Astrocyte (in vitro differentiated cells and primary cell): Measurements from ENCODE around the gene ACSF2. TPM values are rescaled to one million over a fixed set of nuclear protein-coding genes. Genes with fewer than 3 reads are reported as not detected.
A peak's percentile ranks its signal among the peaks of the same experiment; 100 is the strongest.
"Not testable (repeated sequence)": the region's sequence is repeated elsewhere in the genome, so short reads cannot be mapped to it uniquely, and the experiment has no call there.

Experiments used
- DNase-seq: peaks from one replicate; pipeline ENCODE4 v3.0.0-alpha.2; 2010; ENCODE audit warnings: low read depth
- FAIRE-seq: peaks from 2 replicates; lab custom pipeline; 2011; peaks lifted over from hg19 to GRCh38; lab: Jason Lieb, UNC
- H2AFZ ChIP-seq: 2 replicates; pipeline ENCODE4 v1.6.0; 2012; ENCODE audit warnings: low read depth, low read length, inconsistent platforms
- H3K27ac ChIP-seq: 2 replicates; pipeline ENCODE4 v1.5.1; 2011; ENCODE audit warnings: low read depth, low read length, inconsistent platforms
- H3K27me3 ChIP-seq: 2 replicates; pipeline ENCODE4 v1.6.0; 2011; ENCODE audit warnings: low read length, inconsistent platforms; ENCODE audit not compliant: insufficient read depth
- H3K36me3 ChIP-seq: 2 replicates; pipeline ENCODE4 v1.5.1; 2011; ENCODE audit warnings: low read length, inconsistent platforms; ENCODE audit not compliant: insufficient read depth
- H3K4me1 ChIP-seq: 2 replicates; pipeline ENCODE4 v1.5.1; 2011; ENCODE audit warnings: low read length, inconsistent platforms; ENCODE audit not compliant: insufficient read depth
- H3K4me2 ChIP-seq: 2 replicates; pipeline ENCODE4 v1.6.0; 2012; ENCODE audit warnings: low read length, inconsistent platforms
- H3K4me3 ChIP-seq: 2 replicates; pipeline ENCODE4 v1.5.1; 2011; ENCODE audit warnings: low read depth, mild to moderate bottlenecking, low read length, inconsistent platforms; ENCODE audit not compliant: insufficient read depth
- H3K79me2 ChIP-seq: 2 replicates; pipeline ENCODE4 v1.6.0; 2012; ENCODE audit warnings: mild to moderate bottlenecking, low read length, inconsistent platforms; ENCODE audit not compliant: insufficient read depth
- H3K9ac ChIP-seq: 2 replicates; pipeline ENCODE4 v1.6.0; 2012; ENCODE audit warnings: mild to moderate bottlenecking, low read length, inconsistent platforms
- H3K9me3 ChIP-seq: 2 replicates; pipeline ENCODE4 v1.5.1; 2012; ENCODE audit warnings: low read depth, mild to moderate bottlenecking, low read length, inconsistent platforms; ENCODE audit not compliant: insufficient read depth
- H4K20me1 ChIP-seq: 2 replicates; pipeline ENCODE4 v1.6.0; 2012; ENCODE audit warnings: low read length, inconsistent platforms; ENCODE audit not compliant: insufficient read depth
- H3K27ac Mint-ChIP-seq: one replicate; pipeline ENCODE4 v1.8.0; 2021; ENCODE audit warnings: mild to moderate bottlenecking, mixed read lengths; ENCODE audit not compliant: unreplicated experiment
- H3K27me3 Mint-ChIP-seq: one replicate; pipeline ENCODE4 v1.8.0; 2021; ENCODE audit warnings: low read depth, mixed read lengths; ENCODE audit not compliant: unreplicated experiment
- H3K36me3 Mint-ChIP-seq: one replicate; pipeline ENCODE4 v1.8.0; 2021; ENCODE audit warnings: low read depth, mixed read lengths; ENCODE audit not compliant: unreplicated experiment
- H3K4me1 Mint-ChIP-seq: one replicate; pipeline ENCODE4 v1.8.0; 2021; ENCODE audit warnings: low read depth, mixed read lengths; ENCODE audit not compliant: unreplicated experiment
- H3K4me3 Mint-ChIP-seq: one replicate; pipeline ENCODE4 v1.8.0; 2021; ENCODE audit warnings: mild to moderate bottlenecking, moderate library complexity, mixed read lengths; ENCODE audit not compliant: unreplicated experiment
- H3K9me3 Mint-ChIP-seq: one replicate; pipeline ENCODE4 v1.8.0; 2021; ENCODE audit warnings: mild to moderate bottlenecking, mixed read lengths; ENCODE audit not compliant: unreplicated experiment
- CTCF ChIP-seq: IDR thresholded peaks from 2 replicates; pipeline ENCODE4 v1.5.1; 2011; ENCODE audit warnings: low read depth, mild to moderate bottlenecking, inconsistent platforms, low read length, moderate library complexity; ENCODE audit not compliant: insufficient read depth
- EZH2 ChIP-seq: IDR thresholded peaks from 2 replicates; pipeline ENCODE4 v1.6.1; 2012; ENCODE audit warnings: mild to moderate bottlenecking, low read length, inconsistent platforms; ENCODE audit not compliant: insufficient read depth
- total RNA-seq: library from RNA; stranded (reverse); gene quantifications from 2 replicates; pipeline ENCODE4 v1.2.1, GENCODE V29; 2021

The ACSF2 gene
- total RNA-seq, 1 donor from 2014 or later, result 28.3 TPM

GRCh38 chr17:50426814-50427787, 1.1 kb downstream of the ACSF2 start:
- Histone ChIP-seq H3K4me1 (peaks cover 27% of the 10 kb centered on the region), H4K20me1 (peaks cover 3% of the 10 kb centered on the region), H3K27me3 (no peaks in the 10 kb centered on the region), H3K4me3 (peak overlapping the region; percentile 57), H3K27ac (no peak overlapping the region), H3K9me3 (no peaks in the 10 kb centered on the region), H3K4me2 (peak overlapping the region; percentile 89), H3K9ac (peak overlapping the region; percentile 82), H2AFZ (peak overlapping the region; percentile 35), H3K36me3 (peaks cover 2% of the 10 kb centered on the region), H3K79me2 (no peaks in the 10 kb centered on the region)
- DNase-seq (no peak), FAIRE-seq (no peak)
- no peaks in the 10 kb centered on the region for H3K27me3 Mint-ChIP-seq
- peaks cover 7% of the 10 kb centered on the region for H3K36me3 Mint-ChIP-seq
- peak overlapping the region; percentile 87 for H3K4me3 Mint-ChIP-seq
- H3K4me1 Mint-ChIP-seq, result peaks cover 21% of the 10 kb centered on the region
- no peaks in the 10 kb centered on the region for H3K9me3 Mint-ChIP-seq
- H3K27ac Mint-ChIP-seq, result peak overlapping the region; percentile 47
- TF ChIP-seq CTCF (no peak), EZH2 (no peak)

- H4K20me1 ChIP-seq, H3K27ac Mint-ChIP-seq, H3K27me3 Mint-ChIP-seq, H3K27ac ChIP-seq, H3K9me3 ChIP-seq, H3K4me2 ChIP-seq, H3K36me3 ChIP-seq, H3K36me3 Mint-ChIP-seq, H3K27me3 ChIP-seq, H3K4me3 ChIP-seq, DNase-seq, H3K9me3 Mint-ChIP-seq, H2AFZ ChIP-seq, H3K9ac ChIP-seq, FAIRE-seq, H3K79me2 ChIP-seq: not testable (repeated sequence)
- H3K4me1 ChIP-seq, result peaks cover 27% of the 10 kb centered on the region
- Mint-ChIP-seq H3K4me3 (peak overlapping the region; percentile 72), H3K4me1 (peaks cover 21% of the 10 kb centered on the region)
Measured at GRCh38 chr17:50428126-50428525, 2.1 kb downstream of the ACSF2 start.

- DNase-seq, result no peak
- no peak overlapping the region for H3K27ac Mint-ChIP-seq
Measured at GRCh38 chr17:50428831-50429424, 2.9 kb downstream of the ACSF2 start.

More at GRCh38 chr17:50428831-50429424, 2.9 kb downstream of the ACSF2 start:
- H3K9me3 ChIP-seq, result no peaks in the 10 kb centered on the region
- H2AFZ ChIP-seq, result no peak overlapping the region
- H3K27ac ChIP-seq, result no peak overlapping the region
- H3K4me1 ChIP-seq, result peaks cover 22% of the 10 kb centered on the region
- H3K9ac ChIP-seq, result no peak overlapping the region
- no peaks in the 10 kb centered on the region for H3K9me3 Mint-ChIP-seq
- H3K36me3 Mint-ChIP-seq, result peaks cover 7% of the 10 kb centered on the region
- FAIRE-seq, result no peak
- H3K79me2 ChIP-seq, result no peaks in the 10 kb centered on the region
- H3K4me3 Mint-ChIP-seq, result no peak overlapping the region
- no peaks in the 10 kb centered on the region for H3K27me3 ChIP-seq
- no peak for TF ChIP-seq EZH2
- no peak for TF ChIP-seq CTCF
- H3K36me3 ChIP-seq, result peaks cover 2% of the 10 kb centered on the region
- no peaks in the 10 kb centered on the region for H3K27me3 Mint-ChIP-seq
- H3K4me1 Mint-ChIP-seq, result peaks cover 15% of the 10 kb centered on the region
- H3K4me3 ChIP-seq, result no peak overlapping the region
- H3K4me2 ChIP-seq, result no peak overlapping the region
- H4K20me1 ChIP-seq, result peaks cover 9% of the 10 kb centered on the region
